Putamen (tissue), 1 donor: Measurements from ENCODE around the gene RBM5.

Experiments used
- DNase-seq: peaks from one replicate; pipeline ENCODE4 v3.0.0-alpha.2; 2016; ENCODE audit warnings: low spot score

The RBM5 gene

GRCh38 chr3:50139308-50139707 is 50.6 kb downstream of the RBM5 start:
- no peak for DNase-seq

- no peak for DNase-seq
Measured at GRCh38 chr3:50139718-50140423, 51.2 kb downstream of the RBM5 start.

- DNase-seq = no peak
Measured at GRCh38 chr3:50140990-50141389, 52.3 kb downstream of the RBM5 start.

DNA sequence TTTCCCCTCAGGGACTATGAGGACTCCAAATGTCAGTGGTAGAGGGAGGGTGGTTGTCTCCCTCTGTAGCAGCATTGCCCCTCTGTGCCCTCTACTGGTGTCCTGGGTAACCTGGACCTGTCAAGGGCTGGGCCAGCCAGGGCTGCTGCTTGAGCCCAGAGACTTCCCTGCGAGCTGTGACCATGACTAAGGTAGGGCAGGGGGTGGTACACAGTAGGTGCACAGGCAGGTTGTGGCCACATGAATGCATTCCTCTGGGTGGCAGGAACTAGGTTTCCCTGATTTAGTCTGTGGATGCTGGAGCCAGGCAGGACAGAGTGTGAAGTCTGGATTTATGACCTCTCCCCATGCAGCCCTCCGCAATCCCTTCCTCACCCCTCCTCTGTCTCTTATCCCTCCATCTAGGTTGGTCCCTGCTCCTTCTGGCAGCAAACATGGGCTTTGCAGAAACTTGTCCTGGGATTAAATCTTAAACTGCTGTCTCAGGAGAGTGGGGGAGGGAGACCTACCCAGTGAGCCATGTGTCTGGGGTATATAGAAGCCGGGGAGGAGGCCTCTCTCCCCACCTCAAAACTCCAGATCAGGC is 57.7 kb downstream of the RBM5 start:
- no peak for DNase-seq

DNA sequence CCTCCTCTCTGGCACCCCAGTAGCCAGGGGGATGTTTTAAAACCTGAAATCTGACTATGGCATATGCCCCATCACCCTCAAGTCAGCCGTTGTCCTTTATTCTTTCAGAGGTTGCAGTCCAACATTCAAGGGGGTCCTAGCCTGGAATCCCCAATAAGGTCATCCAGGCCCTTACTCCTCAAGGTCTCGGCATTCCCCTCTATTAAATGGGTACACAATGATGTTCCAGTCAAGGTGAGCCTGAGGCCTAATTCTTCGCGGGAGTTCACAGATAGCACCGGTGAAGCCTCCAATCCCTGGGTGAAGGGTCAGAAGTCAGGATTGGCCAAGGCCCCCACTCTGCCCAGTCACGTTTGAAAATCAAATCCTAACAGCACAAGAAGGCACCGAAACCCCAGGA is 58.3 kb downstream of the RBM5 start:
- no peak for DNase-seq

DNA sequence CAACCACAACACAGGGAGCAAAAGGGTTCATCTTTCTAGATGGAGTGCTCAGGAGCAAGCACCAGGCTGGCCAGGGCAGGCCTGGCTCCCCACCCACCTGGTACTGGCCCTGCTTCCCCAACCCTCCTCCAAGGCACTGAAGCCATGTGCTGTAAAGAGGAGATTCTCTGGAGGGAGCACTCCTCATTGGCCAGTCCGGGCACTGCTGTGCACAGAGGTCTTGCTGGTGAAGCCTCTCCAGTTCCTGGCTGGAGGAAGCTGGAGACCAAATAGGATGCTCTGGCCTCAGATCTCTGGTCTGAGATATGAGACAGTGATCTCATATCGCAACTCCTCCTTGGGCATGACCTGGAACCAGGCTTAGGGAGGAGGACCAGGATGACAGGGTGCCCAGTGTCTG is 58.7 kb downstream of the RBM5 start:
- no peak for DNase-seq

DNA sequence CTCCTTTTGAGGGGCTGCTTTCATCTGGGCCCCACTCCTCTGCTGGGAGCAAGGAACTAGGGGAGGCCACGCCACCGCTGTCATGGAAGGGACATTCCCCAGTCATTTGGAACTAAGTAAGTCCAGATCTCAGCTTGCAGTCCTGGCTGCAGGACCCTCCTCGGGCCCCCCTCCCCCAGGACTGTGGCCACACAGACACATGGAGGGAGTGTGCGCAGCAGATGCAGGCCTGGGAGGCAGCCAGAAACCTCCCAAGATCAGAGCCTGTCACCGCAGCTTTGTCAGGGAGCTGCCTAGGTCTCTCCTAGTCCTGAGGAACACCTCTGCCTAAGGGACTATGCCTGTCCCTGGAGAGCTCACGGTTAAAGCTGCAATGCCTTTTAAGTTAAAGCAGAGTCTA is 59.1 kb downstream of the RBM5 start:
- DNase-seq = no peak

- no peak for DNase-seq
Measured at GRCh38 chr3:50150404-50150750, 61.7 kb downstream of the RBM5 start.

GRCh38 chr3:50150863-50151686 is 62.4 kb downstream of the RBM5 start:
- no peak for DNase-seq

- no peak for DNase-seq
Measured at GRCh38 chr3:50151728-50152127, 63.0 kb downstream of the RBM5 start.

DNA sequence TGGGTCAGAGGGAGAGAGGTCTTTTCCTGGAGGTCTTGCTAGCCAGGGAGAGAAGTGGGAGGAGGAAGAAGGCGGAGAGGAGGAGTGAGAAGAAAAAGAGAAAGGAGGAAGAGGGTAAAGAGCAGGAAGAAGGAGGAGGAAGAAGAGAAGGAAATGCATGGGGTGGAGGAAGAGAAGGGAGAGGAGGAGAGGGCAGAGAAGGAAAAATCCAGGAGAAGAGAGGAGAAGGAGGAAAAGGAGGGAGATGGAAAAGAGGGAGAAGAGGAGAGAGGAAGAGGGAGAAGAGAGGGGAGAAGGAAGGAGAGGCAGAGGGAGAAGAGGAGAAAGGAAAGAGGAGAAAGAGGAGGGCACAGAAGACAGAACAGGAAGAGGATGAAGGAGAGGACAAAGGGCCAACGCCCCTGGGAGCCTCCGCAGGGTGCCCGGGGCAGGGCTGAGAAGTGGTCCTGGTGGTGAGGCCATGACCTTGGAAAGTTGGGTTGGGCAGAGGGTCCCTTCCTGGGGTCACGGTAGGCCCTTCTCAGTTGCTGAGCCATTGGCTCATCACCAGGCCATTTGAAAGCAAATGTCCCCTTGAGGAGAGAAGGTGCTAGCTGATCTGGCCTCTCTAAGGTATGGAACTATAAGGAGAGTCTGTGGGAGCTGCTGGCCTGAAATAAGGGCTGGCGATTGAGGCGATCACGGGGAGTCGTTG is 65.2 kb downstream of the RBM5 start:
- DNase-seq = no peak

- no peak for DNase-seq
Measured at GRCh38 chr3:50154476-50154839, 65.7 kb downstream of the RBM5 start.

DNA sequence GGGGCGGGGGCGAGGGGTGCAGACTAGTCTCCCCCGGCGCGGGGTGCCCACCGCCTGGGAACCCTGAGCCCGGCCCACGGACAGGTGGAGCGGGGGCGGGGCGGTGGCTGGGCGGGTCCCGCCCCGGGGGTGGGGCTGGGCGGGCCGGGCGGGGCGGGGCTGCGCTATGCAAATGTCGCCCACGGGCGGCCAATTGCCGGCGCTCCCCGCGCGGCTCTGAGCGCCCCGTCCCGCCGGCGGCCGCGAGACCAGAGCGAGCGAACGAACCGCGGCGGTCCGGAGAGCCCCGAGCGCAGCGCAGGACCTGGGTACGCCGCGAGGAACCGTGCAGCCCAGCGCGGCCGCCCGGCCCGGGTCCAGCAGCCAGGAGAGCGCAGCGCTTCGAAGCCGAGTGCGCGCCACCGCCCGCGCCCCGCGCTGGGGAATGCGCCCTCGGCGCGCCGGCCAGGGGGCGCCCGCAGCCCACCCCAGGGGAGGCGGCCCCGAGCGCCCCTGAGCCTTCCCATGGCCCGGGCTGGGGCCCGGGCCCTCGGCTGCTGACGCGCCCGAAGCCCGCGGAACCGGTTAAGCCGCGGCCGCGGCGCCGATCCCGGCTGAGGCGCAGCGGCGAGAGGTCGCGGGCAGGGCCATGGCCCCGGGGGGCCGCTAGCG is 66.2 kb downstream of the RBM5 start, which contains the start of gene SEMA3F:
Gene SEMA3F, plus strand, starts transcription at position 485 of the 651 bp plus-strand sequence. CDS start 4,299 bp downstream, outside the sequence.
- peak; percentile 21 for DNase-seq

- DNase-seq = no peak
Measured at GRCh38 chr3:50155491-50155878, 66.8 kb downstream of the RBM5 start.

- no peak for DNase-seq
Measured at GRCh38 chr3:50155891-50156290, 67.2 kb downstream of the RBM5 start.

- DNase-seq = no peak
Measured at GRCh38 chr3:50156549-50157493, 68.1 kb downstream of the RBM5 start.

DNA sequence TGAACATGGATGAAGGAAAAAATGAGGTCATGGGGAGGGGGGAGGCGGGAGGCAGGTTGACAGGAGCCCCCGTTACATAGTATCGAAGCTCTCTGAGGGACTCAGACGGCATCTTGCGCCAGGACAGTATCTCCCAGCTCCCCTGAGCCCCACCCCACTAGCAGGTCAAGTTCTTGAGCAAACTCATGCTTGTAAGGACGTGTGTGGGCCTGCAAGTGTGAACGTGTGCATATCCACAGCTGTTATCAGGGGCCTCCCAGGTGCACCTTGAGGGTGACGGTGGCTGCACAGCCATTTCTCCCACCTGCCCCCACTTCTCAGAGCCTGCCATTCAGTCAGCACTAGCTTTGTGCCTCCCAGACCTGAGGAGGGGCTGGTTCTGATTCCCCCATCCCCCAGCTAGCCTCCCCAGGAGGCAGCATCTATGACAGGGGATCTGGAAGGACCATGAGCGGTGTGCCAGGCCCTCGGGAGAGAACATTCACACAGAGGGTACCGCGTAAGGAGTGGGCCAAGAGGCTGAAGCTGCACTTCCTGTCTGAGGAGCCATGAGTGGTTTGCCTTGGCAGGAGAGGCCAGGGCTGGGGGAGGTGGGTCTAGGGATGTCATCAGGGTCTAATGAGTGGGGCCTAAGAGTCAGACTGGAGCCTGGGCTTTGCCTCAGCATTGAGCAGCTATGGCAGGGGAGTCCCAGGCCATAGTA is 69.3 kb downstream of the RBM5 start:
- no peak for DNase-seq

DNA sequence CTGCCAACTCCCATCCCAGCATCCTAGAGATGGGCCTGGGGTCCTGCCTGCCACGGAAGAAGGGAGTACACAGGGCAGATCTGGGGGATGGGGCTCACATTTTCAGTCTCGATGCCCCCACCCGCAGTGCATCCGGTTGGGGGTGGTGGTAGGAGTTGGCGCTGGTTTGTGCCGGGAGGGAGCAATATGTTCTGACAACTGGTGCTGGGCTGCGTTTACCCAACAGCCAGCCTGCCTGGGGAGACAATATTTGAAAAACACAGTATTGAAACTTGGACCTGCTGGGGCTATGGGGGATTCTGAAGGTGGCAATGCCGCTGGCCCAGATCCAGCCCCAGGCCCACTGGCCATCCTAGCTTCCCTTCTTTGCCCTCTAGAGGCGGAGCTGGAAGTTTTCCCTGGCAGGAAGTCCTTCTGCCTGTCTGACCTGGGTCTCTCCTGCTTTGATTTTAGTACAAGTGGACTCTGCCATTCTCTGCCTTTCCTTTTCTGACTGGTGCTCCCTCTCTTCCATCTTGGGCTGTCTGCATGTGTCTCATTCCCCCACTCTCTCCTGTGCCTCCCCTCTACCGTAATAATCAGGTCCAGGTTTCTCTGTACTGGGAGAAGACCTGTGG is 69.9 kb downstream of the RBM5 start:
- DNase-seq = no peak

DNA sequence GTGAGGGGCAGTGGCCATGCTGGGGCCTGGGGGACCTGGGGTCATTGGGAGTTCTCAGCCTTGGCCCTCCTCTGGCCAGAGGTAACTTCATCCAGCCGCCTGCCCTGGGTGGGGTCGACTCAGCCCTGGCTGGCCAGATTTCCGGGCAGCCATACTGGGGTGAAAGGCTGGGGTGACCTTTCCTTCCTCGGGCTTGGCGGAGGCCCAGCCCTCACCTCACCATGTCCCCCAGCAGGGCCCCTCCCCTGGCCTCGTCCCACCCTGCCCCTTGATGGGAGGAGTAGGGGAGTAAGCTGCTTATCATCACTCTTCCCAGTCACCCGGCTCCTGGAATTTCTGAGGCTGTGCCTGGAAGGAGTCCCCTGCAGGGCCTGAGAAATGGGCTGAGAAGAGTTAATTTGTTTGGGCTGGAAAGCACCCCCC is 71.9 kb downstream of the RBM5 start:
- DNase-seq = no peak

- no peak for DNase-seq
Measured at GRCh38 chr3:50161320-50161719, 72.6 kb downstream of the RBM5 start.
